K562 (cell line): ENCODE data around the gene SPDL1. TPM values are rescaled to one million over a fixed set of nuclear protein-coding genes. Genes with fewer than 3 reads are reported as not detected.

Source experiments
- CAMTA2 ChIP-seq: fragments of 250-450 bp; sonication (Bioruptor Pico); conservative IDR thresholded peaks from 2 replicates; pipeline ENCODE4 v1.5.1; 2022
- CREM ChIP-seq: IDR thresholded peaks from 2 replicates; pipeline ENCODE4 v1.6.1; 2014; ENCODE audit warnings: antibody characterized with exemption, low read depth
- HCFC1 ChIP-seq: IDR thresholded peaks from 2 replicates; pipeline ENCODE4 v1.6.1; 2012; ENCODE audit warnings: low read depth, low read length, improper control_type of control experiment
- HNRNPL ChIP-seq: fragments of 200-400 bp; formaldehyde crosslinking; IDR thresholded peaks from 2 replicates; pipeline ENCODE4 v1.6.1; 2017; ENCODE audit warnings: low read depth, mild to moderate bottlenecking, low read length
- ILK ChIP-seq: fragments of 450-650 bp; IDR thresholded peaks from 2 replicates; pipeline ENCODE4 v1.6.1; 2016; ENCODE audit warnings: missing genetic modification characterization, low read depth, mild to moderate bottlenecking, missing compliant biosample characterization, moderate library complexity, borderline replicate concordance
- KAT2B ChIP-seq: IDR thresholded peaks from one replicate; pipeline ENCODE4 v1.6.1; 2012; ENCODE audit warnings: low read depth, mild to moderate bottlenecking, control low read depth, inconsistent platforms, low read length, moderate library complexity
- KLF16 ChIP-seq: IDR thresholded peaks from 2 replicates; pipeline ENCODE4 v1.6.1; 2016; ENCODE audit warnings: antibody characterized with exemption
- LARP7 ChIP-seq: fragments of 450-650 bp; IDR thresholded peaks from 2 replicates; pipeline ENCODE4 v1.6.1; 2016
- MCM2 ChIP-seq: fragments of 450-650 bp; IDR thresholded peaks from 2 replicates; pipeline ENCODE4 v1.6.1; 2017; ENCODE audit warnings: low read depth, mild to moderate bottlenecking
- MCM3 ChIP-seq: fragments of 450-650 bp; IDR thresholded peaks from 2 replicates; pipeline ENCODE4 v1.6.1; 2016
- MIER1 ChIP-seq: fragments of 450-650 bp; IDR thresholded peaks from 2 replicates; pipeline ENCODE4 v1.6.1; 2016; ENCODE audit warnings: antibody characterized with exemption, mild to moderate bottlenecking, low read depth
- NCOA2 ChIP-seq, 2 experiments: fragments of 450-650 bp; IDR thresholded peaks; 2 replicates each; pipeline ENCODE4 v1.6.1; 2018; ENCODE audit warnings: mild to moderate bottlenecking in 2 of 2, moderate library complexity in 1 of 2; ENCODE audit not compliant: partially characterized antibody in 2 of 2
- NCOA6 ChIP-seq: fragments of 450-650 bp; IDR thresholded peaks from 2 replicates; pipeline ENCODE4 v1.6.1; 2017; ENCODE audit warnings: mild to moderate bottlenecking
- PHB ChIP-seq: fragments of 250-450 bp; sonication (Bioruptor Pico); IDR thresholded peaks from 2 replicates; pipeline ENCODE4 v1.5.0; 2021
- POU5F1 ChIP-seq: fragments of 150-350 bp; IDR thresholded peaks from 2 replicates; pipeline ENCODE4 v1.6.1; 2014; ENCODE audit warnings: borderline replicate concordance, low read length, low read depth, mild to moderate bottlenecking; ENCODE audit not compliant: partially characterized antibody
- SETDB1 ChIP-seq: IDR thresholded peaks from one replicate; pipeline ENCODE4 v1.6.1; 2012; ENCODE audit warnings: low read length, control low read depth, inconsistent platforms
- SMAD2 ChIP-seq: fragments of 150-350 bp; IDR thresholded peaks from 2 replicates; pipeline ENCODE4 v1.6.1; 2014; ENCODE audit warnings: low read depth, mild to moderate bottlenecking, low read length
- TBL1XR1 ChIP-seq, 2 experiments: IDR thresholded peaks; 2 replicates each; pipeline ENCODE4 v1.6.1; 2012; ENCODE audit warnings: improper control_type of control experiment in 2 of 2, low read length in 2 of 2, mild to moderate bottlenecking in 1 of 2
- TCF7L2 ChIP-seq: fragments of 150-350 bp; IDR thresholded peaks from 2 replicates; pipeline ENCODE4 v1.6.1; 2016; ENCODE audit warnings: low read depth, mild to moderate bottlenecking, low read length, moderate library complexity
- TFAM ChIP-seq: fragments of 250-450 bp; sonication (Bioruptor Pico); conservative IDR thresholded peaks from 2 replicates; pipeline ENCODE4 v1.5.0; 2021; ENCODE audit warnings: mild to moderate bottlenecking, moderate library complexity
- ZNF740 ChIP-seq, 3 experiments: fragments of 200-800 bp in 1 of 3; sonication (Bioruptor generic) in 1 of 3; sonication (generic) in 1 of 3; formaldehyde crosslinking in 1 of 3; IDR thresholded peaks; 2 replicates each; pipeline versions ENCODE4 v1.6.1 to v1.8.0; 2016 to 2022; ENCODE audit warnings: mild to moderate bottlenecking in 2 of 3, missing compliant biosample characterization in 2 of 3, missing genetic modification characterization in 2 of 3, missing genetic modification reagents in 1 of 3
- ZNF785 ChIP-seq: fragments of 250-450 bp; sonication (Bioruptor Pico); IDR thresholded peaks from 2 replicates; pipeline ENCODE4 v1.4.0; 2020; ENCODE audit warnings: mild to moderate bottlenecking
- polyA plus RNA-seq, 8 experiments: library from polyadenylated mRNA; depleted of rRNA in 4 of 8; stranded (reverse) in 5 of 8; unstranded in 3 of 8; fragments of >200 nt; fragmentation: Nextera tagmentation in 2 of 8; fragmentation: Illumina TruSeq in 1 of 8; extraction: Ambion mirVana in 2 of 8; extraction: Trizol in 1 of 8; gene quantifications; 2 replicates each; pipeline versions ENCODE4 v1.2.1 to v1.2.3, GENCODE V29; 2011 to 2014; ENCODE audit warnings: inconsistent platforms in 1 of 8, missing spikeins in 1 of 8
- total RNA-seq, 7 experiments: library from RNA; depleted of rRNA in 6 of 7; stranded (reverse); fragments of >200 nt in 6 of 7; fragmentation: Illumina TruSeq in 2 of 7; extraction: Trizol in 2 of 7; gene quantifications; 2 replicates each; pipeline versions ENCODE4 v1.2.1 to v1.2.3, GENCODE V29; 2011 to 2021; ENCODE audit warnings: low replicate concordance in 1 of 7
- TF ChIP-seq, protein P1 (sequence below): sonication (generic); formaldehyde crosslinking; IDR thresholded peaks from 2 replicates; pipeline ENCODE4 v1.8.0; 2023; ENCODE audit warnings: mild to moderate bottlenecking, missing genetic modification reagents
- TF ChIP-seq, protein P2 (sequence below): fragments of 250-450 bp; sonication (Bioruptor Pico); IDR thresholded peaks from 2 replicates; pipeline ENCODE4 v1.4.0; 2020; ENCODE audit warnings: mild to moderate bottlenecking, moderate library complexity

Gene SPDL1
- total and polyA plus RNA-seq, 9 of the 15 experiments (the other 6 are each of a cell fraction or from before 2014, with no cell fraction given), result 32.4 to 59.6 (median 49.0) TPM

GRCh38 chr5:169583424-169584220, at the start of gene SPDL1 (continued):
- TF ChIP-seq SETDB1 (no peak), MIER1 (no peak), CAMTA2 (CRISPR knock-in tag) (no peak), SMAD2 (no peak), KAT2B (no peak), ZNF740 (CRISPR knock-in tag; IDR thresholded peaks at IDR 0.05) (no peak), ZNF740 (tag; IDR thresholded peaks at IDR 0.05) (no peak), PHB (CRISPR knock-in tag) (no peak), MCM3 (no peak), ILK (tag) (no peak), TBL1XR1 (IDR thresholded peaks at IDR 0.05; ENCODE audit: low read length in 2 of 2) (peak in 1 of 2 experiments; percentile 6; a peak in 1 of 4 replicates), TCF7L2 (no peak), NCOA6 (no peak), KLF16 (no peak), ZNF785 (no peak), CREM (no peak; the same call in 1 of the 2 replicates), POU5F1 (no peak), HCFC1 (peak; percentile 8; the same call in 1 of the 2 replicates), NCOA2 (IDR thresholded peaks at IDR 0.05; ENCODE audit: partially characterized antibody in 2 of 2) (no peak), MCM2 (no peak), HNRNPL (no peak), TFAM (CRISPR knock-in tag) (no peak), LARP7 (no peak)
- TF ChIP-seq, protein P1, sequence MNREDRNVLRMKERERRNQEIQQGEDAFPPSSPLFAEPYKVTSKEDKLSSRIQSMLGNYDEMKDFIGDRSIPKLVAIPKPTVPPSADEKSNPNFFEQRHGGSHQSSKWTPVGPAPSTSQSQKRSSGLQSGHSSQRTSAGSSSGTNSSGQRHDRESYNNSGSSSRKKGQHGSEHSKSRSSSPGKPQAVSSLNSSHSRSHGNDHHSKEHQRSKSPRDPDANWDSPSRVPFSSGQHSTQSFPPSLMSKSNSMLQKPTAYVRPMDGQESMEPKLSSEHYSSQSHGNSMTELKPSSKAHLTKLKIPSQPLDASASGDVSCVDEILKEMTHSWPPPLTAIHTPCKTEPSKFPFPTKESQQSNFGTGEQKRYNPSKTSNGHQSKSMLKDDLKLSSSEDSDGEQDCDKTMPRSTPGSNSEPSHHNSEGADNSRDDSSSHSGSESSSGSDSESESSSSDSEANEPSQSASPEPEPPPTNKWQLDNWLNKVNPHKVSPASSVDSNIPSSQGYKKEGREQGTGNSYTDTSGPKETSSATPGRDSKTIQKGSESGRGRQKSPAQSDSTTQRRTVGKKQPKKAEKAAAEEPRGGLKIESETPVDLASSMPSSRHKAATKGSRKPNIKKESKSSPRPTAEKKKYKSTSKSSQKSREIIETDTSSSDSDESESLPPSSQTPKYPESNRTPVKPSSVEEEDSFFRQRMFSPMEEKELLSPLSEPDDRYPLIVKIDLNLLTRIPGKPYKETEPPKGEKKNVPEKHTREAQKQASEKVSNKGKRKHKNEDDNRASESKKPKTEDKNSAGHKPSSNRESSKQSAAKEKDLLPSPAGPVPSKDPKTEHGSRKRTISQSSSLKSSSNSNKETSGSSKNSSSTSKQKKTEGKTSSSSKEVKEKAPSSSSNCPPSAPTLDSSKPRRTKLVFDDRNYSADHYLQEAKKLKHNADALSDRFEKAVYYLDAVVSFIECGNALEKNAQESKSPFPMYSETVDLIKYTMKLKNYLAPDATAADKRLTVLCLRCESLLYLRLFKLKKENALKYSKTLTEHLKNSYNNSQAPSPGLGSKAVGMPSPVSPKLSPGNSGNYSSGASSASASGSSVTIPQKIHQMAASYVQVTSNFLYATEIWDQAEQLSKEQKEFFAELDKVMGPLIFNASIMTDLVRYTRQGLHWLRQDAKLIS (CRISPR knock-in tag), result no peak
- TF ChIP-seq, protein P2, sequence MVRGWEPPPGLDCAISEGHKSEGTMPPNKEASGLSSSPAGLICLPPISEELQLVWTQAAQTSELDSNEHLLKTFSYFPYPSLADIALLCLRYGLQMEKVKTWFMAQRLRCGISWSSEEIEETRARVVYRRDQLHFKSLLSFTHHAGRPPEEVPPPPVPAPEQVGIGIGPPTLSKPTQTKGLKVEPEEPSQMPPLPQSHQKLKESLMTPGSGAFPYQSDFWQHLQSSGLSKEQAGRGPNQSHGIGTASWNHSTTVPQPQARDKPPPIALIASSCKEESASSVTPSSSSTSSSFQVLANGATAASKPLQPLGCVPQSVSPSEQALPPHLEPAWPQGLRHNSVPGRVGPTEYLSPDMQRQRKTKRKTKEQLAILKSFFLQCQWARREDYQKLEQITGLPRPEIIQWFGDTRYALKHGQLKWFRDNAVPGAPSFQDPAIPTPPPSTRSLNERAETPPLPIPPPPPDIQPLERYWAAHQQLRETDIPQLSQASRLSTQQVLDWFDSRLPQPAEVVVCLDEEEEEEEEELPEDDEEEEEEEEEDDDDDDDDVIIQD (CRISPR knock-in tag), result no peak
